Spinal cord (tissue), 10 donors: ENCODE data around the gene SLC25A47. TPM values are rescaled to one million over a fixed set of nuclear protein-coding genes. Genes with fewer than 3 reads are reported as not detected.
A peak's percentile ranks its signal among the peaks of the same experiment; 100 is the strongest.
"Not testable (repeated sequence)": the region's sequence is repeated elsewhere in the genome, so short reads cannot be mapped to it uniquely, and the experiment has no call there.

ENCODE experiments used
- DNase-seq, 6 donors: peaks; one replicate each; pipeline versions ENCODE4 v3.0.0 to v3.0.0-alpha.2; 2013 to 2015; ENCODE audit warnings: low spot score in 6 of 6, low read depth in 4 of 6
- H3K27ac ChIP-seq: one replicate; pipeline ENCODE4 v1.5.1; 2013; ENCODE audit warnings: low read depth, low read length, control low read depth
- H3K27me3 ChIP-seq: one replicate; pipeline ENCODE4 v1.6.1; 2013; ENCODE audit warnings: low read length; ENCODE audit not compliant: control insufficient read depth, insufficient read depth
- H3K36me3 ChIP-seq: one replicate; pipeline ENCODE4 v1.6.1; 2013; ENCODE audit warnings: low read length; ENCODE audit not compliant: control insufficient read depth, insufficient read depth
- H3K4me1 ChIP-seq: one replicate; pipeline ENCODE4 v1.6.1; 2013; ENCODE audit warnings: low read length; ENCODE audit not compliant: control insufficient read depth, insufficient read depth
- H3K4me3 ChIP-seq: one replicate; pipeline ENCODE4 v1.5.1; 2013; ENCODE audit warnings: low read depth, low read length, control low read depth
- H3K9me3 ChIP-seq: one replicate; pipeline ENCODE4 v1.6.1; 2013; ENCODE audit warnings: low read length; ENCODE audit not compliant: control insufficient read depth, insufficient read depth
- WGBS: methylation state at CpG from one replicate; pipeline ENCODE4 v1.1.5; 2013; ENCODE audit warnings: missing lambda C conversion rate; ENCODE audit not compliant: insufficient coverage; 5-methylcytosine and 5-hydroxymethylcytosine counted together
- polyA plus RNA-seq, 2 donors: library from polyadenylated mRNA; unstranded; fragments of 120-200 nt; gene quantifications; one replicate each; pipeline ENCODE4 v1.2.1, GENCODE V29; 2013; ENCODE audit not compliant: insufficient read length in 2 of 2
- total RNA-seq, 2 donors: library from RNA; depleted of rRNA in 1 of 2; stranded (reverse); fragments of 120-200 nt in 1 of 2; fragments of >200 nt in 1 of 2; gene quantifications; one replicate each; pipeline versions ENCODE4 v1.2.3 to v1.2.4, GENCODE V29; 2013 to 2014
- donor health status: healthy.

The SLC25A47 gene
- total and polyA plus RNA-seq, 4 donors = not detected

GRCh38 chr14:100283436-100283835, 39.7 kb upstream of the SLC25A47 start:
- not testable (repeated sequence) for H3K4me3 ChIP-seq, H3K9me3 ChIP-seq, DNase-seq, H3K27me3 ChIP-seq, H3K27ac ChIP-seq
- Histone ChIP-seq H3K4me1 (peaks cover 39% of the 10 kb centered on the region), H3K36me3 (peaks cover 19% of the 10 kb centered on the region)
- WGBS = 82% methylated on average over 5 of the region's 9 CpGs

GRCh38 chr14:100283984-100284881, 38.9 kb upstream of the SLC25A47 start:
- peak overlapping the region; percentile 33 for H3K27ac ChIP-seq
- H3K9me3 ChIP-seq = no peaks in the 10 kb centered on the region
- peaks cover 20% of the 10 kb centered on the region for H3K36me3 ChIP-seq
- no peak overlapping the region for H3K4me3 ChIP-seq
- DNase-seq = peak in 1 of 6 donors; percentile 10
- H3K27me3 ChIP-seq = no peaks in the 10 kb centered on the region
- H3K4me1 ChIP-seq = peaks cover 40% of the 10 kb centered on the region
- WGBS = 76% methylated on average over 17 of the region's 26 CpGs

GRCh38 chr14:100285021-100285912, 37.9 kb upstream of the SLC25A47 start:
- peak overlapping the region; percentile 75 for H3K27ac ChIP-seq

GRCh38 chr14:100285913-100286400, 37.2 kb upstream of the SLC25A47 start:
- H3K4me3 ChIP-seq = peak overlapping the region; percentile 67
- peaks cover 31% of the 10 kb centered on the region for H3K36me3 ChIP-seq
- 38% methylated on average over 10 of the region's 13 CpGs for WGBS
- H3K9me3 ChIP-seq = no peaks in the 10 kb centered on the region
- DNase-seq = peak in 1 of 6 donors; percentile 5
- H3K27me3 ChIP-seq = no peaks in the 10 kb centered on the region
- H3K4me1 ChIP-seq = peaks cover 57% of the 10 kb centered on the region
- peak overlapping the region; percentile 64 for H3K27ac ChIP-seq

More at GRCh38 chr14:100285021-100285912, 37.9 kb upstream of the SLC25A47 start:
- peaks cover 25% of the 10 kb centered on the region for H3K36me3 ChIP-seq
- no peaks in the 10 kb centered on the region for H3K9me3 ChIP-seq
- peak in 4 of 6 donors; percentile 51 to 92 (median 72) for DNase-seq
- H3K4me1 ChIP-seq = peaks cover 50% of the 10 kb centered on the region
- WGBS = under 1% methylated on average over 75 of the region's 82 CpGs
- peak overlapping the region; percentile 67 for H3K4me3 ChIP-seq
- H3K27me3 ChIP-seq = no peaks in the 10 kb centered on the region

GRCh38 chr14:100286484-100287191, 36.5 kb upstream of the SLC25A47 start:
- 82% methylated on average over 5 of the region's 10 CpGs for WGBS
- peaks cover 59% of the 10 kb centered on the region for H3K4me1 ChIP-seq
- H3K4me3 ChIP-seq = no peak overlapping the region
- no peak for DNase-seq
- H3K9me3 ChIP-seq = no peaks in the 10 kb centered on the region
- peaks cover 35% of the 10 kb centered on the region for H3K36me3 ChIP-seq
- H3K27ac ChIP-seq = no peak overlapping the region
- H3K27me3 ChIP-seq = no peaks in the 10 kb centered on the region

- no peaks in the 10 kb centered on the region for H3K27me3 ChIP-seq
- peak in 1 of 6 donors; percentile 20 for DNase-seq
- peaks cover 60% of the 10 kb centered on the region for H3K4me1 ChIP-seq
- no peaks in the 10 kb centered on the region for H3K9me3 ChIP-seq
- H3K27ac ChIP-seq = no peak overlapping the region
- H3K4me3 ChIP-seq = no peak overlapping the region
- H3K36me3 ChIP-seq = peaks cover 40% of the 10 kb centered on the region
- 47% methylated on average over 11 of the region's 12 CpGs for WGBS
Measured at GRCh38 chr14:100287202-100287997, 35.7 kb upstream of the SLC25A47 start.

- not testable (repeated sequence) for H3K9me3 ChIP-seq, H3K27ac ChIP-seq, DNase-seq, H3K27me3 ChIP-seq, H3K4me3 ChIP-seq
- H3K36me3 ChIP-seq = peaks cover 46% of the 10 kb centered on the region
- H3K4me1 ChIP-seq = peaks cover 60% of the 10 kb centered on the region
- WGBS = 93% methylated on average over 6 of the region's 8 CpGs
Measured at GRCh38 chr14:100287998-100288295, 35.2 kb upstream of the SLC25A47 start.

GRCh38 chr14:100288382-100289185, 34.6 kb upstream of the SLC25A47 start:
- DNase-seq = no peak
- WGBS = 83% methylated on average over 8 of the region's 12 CpGs
- Histone ChIP-seq H3K36me3 (peaks cover 52% of the 10 kb centered on the region), H3K4me3 (no peak overlapping the region), H3K4me1 (peaks cover 61% of the 10 kb centered on the region), H3K27ac (no peak overlapping the region), H3K9me3 (no peaks in the 10 kb centered on the region), H3K27me3 (no peaks in the 10 kb centered on the region)
